Measurements from ENCODE around the gene GINS2. TPM values are rescaled to one million over a fixed set of nuclear protein-coding genes. Genes with fewer than 3 reads are reported as not detected.

The GINS2 gene
- total RNA-seq, 1 experiment from 2014 or later, result 20.2 TPM

- peaks cover 32% of the 10 kb centered on the region for H3K79me2 ChIP-seq (ENCODE audit: low read depth)
- H3F3A ChIP-seq (ENCODE audit: insufficient read depth, low read depth), result peaks cover 19% of the 10 kb centered on the region
- ChIA-PET POLR2A (ENCODE audit: unreplicated experiment) (no interaction called here), CTCF (no interaction called here)
- no peak overlapping the region for H2AFZ ChIP-seq
- H3K4me2 ChIP-seq, result no peak overlapping the region
- no peaks in the 10 kb centered on the region for H3K9me3 ChIP-seq (ENCODE audit: insufficient read depth, low read depth)
- no peak for DNase-seq
- intact Hi-C loops (cut with micrococcal nuclease; ENCODE audit: unreplicated experiment), result no loop called here
- no peak overlapping the region for H3K4me3 ChIP-seq
- peaks cover 23% of the 10 kb centered on the region for H3K4me1 ChIP-seq (replicated peaks; ENCODE audit: insufficient read depth)
- H3K27ac ChIP-seq, result no peak overlapping the region
- no TSS peak for BruUV-seq (replicated peaks)
- no peaks in the 10 kb centered on the region for H3K36me3 ChIP-seq (ENCODE audit: low read depth)
- TF ChIP-seq, protein P1, sequence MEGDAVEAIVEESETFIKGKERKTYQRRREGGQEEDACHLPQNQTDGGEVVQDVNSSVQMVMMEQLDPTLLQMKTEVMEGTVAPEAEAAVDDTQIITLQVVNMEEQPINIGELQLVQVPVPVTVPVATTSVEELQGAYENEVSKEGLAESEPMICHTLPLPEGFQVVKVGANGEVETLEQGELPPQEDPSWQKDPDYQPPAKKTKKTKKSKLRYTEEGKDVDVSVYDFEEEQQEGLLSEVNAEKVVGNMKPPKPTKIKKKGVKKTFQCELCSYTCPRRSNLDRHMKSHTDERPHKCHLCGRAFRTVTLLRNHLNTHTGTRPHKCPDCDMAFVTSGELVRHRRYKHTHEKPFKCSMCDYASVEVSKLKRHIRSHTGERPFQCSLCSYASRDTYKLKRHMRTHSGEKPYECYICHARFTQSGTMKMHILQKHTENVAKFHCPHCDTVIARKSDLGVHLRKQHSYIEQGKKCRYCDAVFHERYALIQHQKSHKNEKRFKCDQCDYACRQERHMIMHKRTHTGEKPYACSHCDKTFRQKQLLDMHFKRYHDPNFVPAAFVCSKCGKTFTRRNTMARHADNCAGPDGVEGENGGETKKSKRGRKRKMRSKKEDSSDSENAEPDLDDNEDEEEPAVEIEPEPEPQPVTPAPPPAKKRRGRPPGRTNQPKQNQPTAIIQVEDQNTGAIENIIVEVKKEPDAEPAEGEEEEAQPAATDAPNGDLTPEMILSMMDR (conservative IDR thresholded peaks at IDR 0.05), result no peak
- TF ChIP-seq EZH2 (IDR thresholded peaks at IDR 0.05; ENCODE audit: low read depth), result no peak
- H4K20me1 ChIP-seq (ENCODE audit: insufficient read depth), result peaks cover 98% of the 10 kb centered on the region
- H3K27me3 ChIP-seq (ENCODE audit: insufficient read depth, low read depth), result no peaks in the 10 kb centered on the region
- no peaks in the 10 kb centered on the region for H3K9me2 ChIP-seq (ENCODE audit: insufficient read depth)
Measured at GRCh38 chr16:85640254-85640558, 48.5 kb downstream of the GINS2 start.

GRCh38 chr16:85639529-85640253 is 49.1 kb downstream of the GINS2 start:
- ChIA-PET POLR2A (ENCODE audit: unreplicated experiment) (no interaction called here), CTCF (no interaction called here)
- no peak overlapping the region for H2AFZ ChIP-seq
- peaks cover 18% of the 10 kb centered on the region for H3K4me1 ChIP-seq (replicated peaks; ENCODE audit: insufficient read depth)
- intact Hi-C loops (cut with micrococcal nuclease; ENCODE audit: unreplicated experiment), result no loop called here
- H3K4me2 ChIP-seq, result no peak overlapping the region
- no peaks in the 10 kb centered on the region for H3K36me3 ChIP-seq (ENCODE audit: low read depth)
- H3K9me2 ChIP-seq (ENCODE audit: insufficient read depth), result no peaks in the 10 kb centered on the region
- no peak for TF ChIP-seq EZH2 (IDR thresholded peaks at IDR 0.05; ENCODE audit: low read depth)
- TF ChIP-seq, protein P1 (conservative IDR thresholded peaks at IDR 0.05), result no peak
- no peak overlapping the region for H3K27ac ChIP-seq
- H3K79me2 ChIP-seq (ENCODE audit: low read depth), result peaks cover 35% of the 10 kb centered on the region
- BruUV-seq (replicated peaks), result no TSS peak
- H4K20me1 ChIP-seq (ENCODE audit: insufficient read depth), result peaks cover 98% of the 10 kb centered on the region
- peaks cover 16% of the 10 kb centered on the region for H3F3A ChIP-seq (ENCODE audit: insufficient read depth, low read depth)
- no peaks in the 10 kb centered on the region for H3K27me3 ChIP-seq (ENCODE audit: insufficient read depth, low read depth)
- no peak for DNase-seq
- H3K4me3 ChIP-seq, result no peak overlapping the region
- no peaks in the 10 kb centered on the region for H3K9me3 ChIP-seq (ENCODE audit: insufficient read depth, low read depth)

DNA sequence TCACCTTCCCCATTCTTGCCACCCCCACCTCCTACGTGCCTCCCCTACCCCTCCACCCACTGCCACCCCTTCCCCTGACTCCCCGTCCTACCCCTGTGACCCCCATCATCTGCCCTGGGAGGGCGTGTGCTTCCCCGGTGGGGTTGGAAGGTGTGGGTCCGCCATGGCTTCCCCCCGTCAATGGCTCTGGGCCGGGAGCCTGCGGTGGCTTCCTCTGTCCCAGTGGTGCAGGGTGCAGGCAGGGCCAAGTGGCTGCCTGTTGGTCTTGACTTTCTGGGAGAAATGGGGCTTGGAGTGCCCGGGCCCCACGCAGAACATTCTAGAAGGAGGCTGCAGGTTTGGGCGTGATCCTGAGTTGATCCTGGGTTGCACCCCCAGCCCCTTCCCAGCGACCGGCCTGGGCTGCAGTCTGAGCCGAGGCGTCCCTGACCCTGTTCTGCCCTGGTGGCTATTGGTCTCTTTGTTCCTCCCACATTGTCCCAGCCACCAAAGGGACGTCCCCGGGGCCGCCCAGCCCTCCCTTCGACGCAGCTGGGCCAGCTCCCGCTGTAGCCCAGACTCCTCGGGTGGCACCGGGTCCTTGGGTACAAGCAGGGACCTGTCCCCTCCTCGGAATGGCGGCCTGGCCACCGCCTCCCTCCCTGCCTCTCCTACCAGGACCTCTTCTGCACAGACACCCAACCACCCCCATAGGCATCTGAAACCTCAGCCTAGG is 49.9 kb downstream of the GINS2 start:
- Histone ChIP-seq H3K9me2 (ENCODE audit: insufficient read depth) (no peaks in the 10 kb centered on the region), H3K4me3 (no peak overlapping the region), H3K79me2 (ENCODE audit: low read depth) (peaks cover 44% of the 10 kb centered on the region), H3K27ac (no peak overlapping the region), H3K36me3 (ENCODE audit: low read depth) (no peaks in the 10 kb centered on the region), H4K20me1 (ENCODE audit: insufficient read depth) (peaks cover 98% of the 10 kb centered on the region), H3K4me1 (replicated peaks; ENCODE audit: insufficient read depth) (peaks cover 10% of the 10 kb centered on the region), H3K27me3 (ENCODE audit: insufficient read depth, low read depth) (no peaks in the 10 kb centered on the region), H3K9me3 (ENCODE audit: insufficient read depth, low read depth) (no peaks in the 10 kb centered on the region), H3F3A (ENCODE audit: insufficient read depth, low read depth) (peaks cover 9% of the 10 kb centered on the region; the same call in 1 of the 2 replicates), H2AFZ (no peak overlapping the region), H3K4me2 (no peak overlapping the region)
- intact Hi-C loops (cut with micrococcal nuclease; ENCODE audit: unreplicated experiment), result no loop called here
- DNase-seq, result no peak
- no TSS peak for BruUV-seq (replicated peaks)
- TF ChIP-seq EZH2 (IDR thresholded peaks at IDR 0.05; ENCODE audit: low read depth), result no peak
- TF ChIP-seq, protein P1 (conservative IDR thresholded peaks at IDR 0.05), result no peak
- ChIA-PET CTCF (no interaction called here), POLR2A (ENCODE audit: unreplicated experiment) (no interaction called here)
